ENCODE data around the gene TTC19.

DNA sequence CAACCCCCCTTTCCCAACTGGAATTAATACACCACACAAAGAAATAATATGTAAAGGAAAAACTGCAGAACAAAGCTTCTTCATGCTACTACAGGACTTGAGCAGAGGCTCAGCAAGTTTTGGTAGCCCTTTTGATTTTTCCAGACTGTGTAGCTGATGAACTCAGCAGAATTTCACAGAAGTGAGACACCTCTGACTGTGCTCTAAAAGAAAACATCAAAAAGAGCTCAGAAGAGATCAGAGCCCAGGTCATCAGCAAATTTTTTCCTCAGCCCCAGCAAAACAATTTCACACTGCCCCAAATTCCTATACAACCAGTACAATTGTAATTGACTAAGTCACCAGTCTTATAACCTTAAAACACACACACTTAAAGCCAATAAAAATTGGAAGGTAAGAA lies 38.0 kb downstream of the TTC19 start:
- no peak for TF ChIP-seq POLR2A (IDR thresholded peaks at IDR 0.05)
- TF ChIP-seq, protein P1, sequence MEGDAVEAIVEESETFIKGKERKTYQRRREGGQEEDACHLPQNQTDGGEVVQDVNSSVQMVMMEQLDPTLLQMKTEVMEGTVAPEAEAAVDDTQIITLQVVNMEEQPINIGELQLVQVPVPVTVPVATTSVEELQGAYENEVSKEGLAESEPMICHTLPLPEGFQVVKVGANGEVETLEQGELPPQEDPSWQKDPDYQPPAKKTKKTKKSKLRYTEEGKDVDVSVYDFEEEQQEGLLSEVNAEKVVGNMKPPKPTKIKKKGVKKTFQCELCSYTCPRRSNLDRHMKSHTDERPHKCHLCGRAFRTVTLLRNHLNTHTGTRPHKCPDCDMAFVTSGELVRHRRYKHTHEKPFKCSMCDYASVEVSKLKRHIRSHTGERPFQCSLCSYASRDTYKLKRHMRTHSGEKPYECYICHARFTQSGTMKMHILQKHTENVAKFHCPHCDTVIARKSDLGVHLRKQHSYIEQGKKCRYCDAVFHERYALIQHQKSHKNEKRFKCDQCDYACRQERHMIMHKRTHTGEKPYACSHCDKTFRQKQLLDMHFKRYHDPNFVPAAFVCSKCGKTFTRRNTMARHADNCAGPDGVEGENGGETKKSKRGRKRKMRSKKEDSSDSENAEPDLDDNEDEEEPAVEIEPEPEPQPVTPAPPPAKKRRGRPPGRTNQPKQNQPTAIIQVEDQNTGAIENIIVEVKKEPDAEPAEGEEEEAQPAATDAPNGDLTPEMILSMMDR (IDR thresholded peaks at IDR 0.05), result no peak
- no peak for TF ChIP-seq POLR2AphosphoS5 (IDR thresholded peaks at IDR 0.05)
- TF ChIP-seq EP300 (IDR thresholded peaks at IDR 0.05), result no peak
